CD4-positive, alpha-beta T cell treated with Interferon alpha-2 for 1 hour (primary cell): ENCODE data around the gene PIP.
"Not testable (repeated sequence)": the region's sequence is repeated elsewhere in the genome, so short reads cannot be mapped to it uniquely, and the experiment has no call there.

Source experiments
- DNase-seq, 2 donors: peaks; one replicate each; pipeline ENCODE4 v3.0.0-alpha.2; 2020 to 2022

PIP gene

GRCh38 chr7:143131781-143132180, at the start of gene PIP:
Gene PIP, plus strand, starts transcription at chr7:143132077. Its CDS starts 40 bp downstream, at chr7:143132117.
- DNase-seq: no peak

- DNase-seq: peak in 1 of 2 donors; percentile 26
These were observed 46.8 kb upstream of the PIP start for GRCh38 chr7:143085109-143085508.

- not testable (repeated sequence) for DNase-seq
These were observed 46.3 kb upstream of the PIP start for GRCh38 chr7:143085610-143086009.

- DNase-seq: not testable (repeated sequence)
These were observed 43.2 kb upstream of the PIP start for GRCh38 chr7:143088549-143089231.

GRCh38 chr7:143096146-143096545, 35.7 kb upstream of the PIP start:
- no peak for DNase-seq

GRCh38 chr7:143099579-143099978, 32.3 kb upstream of the PIP start:
- DNase-seq: not testable (repeated sequence)

GRCh38 chr7:143104759-143105158, 27.1 kb upstream of the PIP start:
- no peak for DNase-seq

- not testable (repeated sequence) for DNase-seq
These were observed 23.9 kb upstream of the PIP start for GRCh38 chr7:143108019-143108418.

- no peak for DNase-seq
These were observed 14.5 kb upstream of the PIP start for GRCh38 chr7:143117395-143117794.

- no peak for DNase-seq
These were observed 11.0 kb upstream of the PIP start for GRCh38 chr7:143120691-143121405.

GRCh38 chr7:143123326-143123725, 8.6 kb upstream of the PIP start:
- not testable (repeated sequence) for DNase-seq

GRCh38 chr7:143126146-143126545, 5.7 kb upstream of the PIP start:
- DNase-seq: no peak

GRCh38 chr7:143129051-143129450, 2.8 kb upstream of the PIP start:
- DNase-seq: no peak

- DNase-seq: no peak
These were observed 2.4 kb upstream of the PIP start for GRCh38 chr7:143129477-143129876.

GRCh38 chr7:143130541-143130940, 1.3 kb upstream of the PIP start:
- no peak for DNase-seq

- DNase-seq: no peak
These were observed 15.2 kb downstream of the PIP start for GRCh38 chr7:143147070-143147469.

- no peak for DNase-seq
These were observed 16.2 kb downstream of the PIP start for GRCh38 chr7:143148050-143148449.

- DNase-seq: no peak
These were observed 16.8 kb downstream of the PIP start for GRCh38 chr7:143148651-143149050.

GRCh38 chr7:143150696-143151095, 18.8 kb downstream of the PIP start:
- not testable (repeated sequence) for DNase-seq

GRCh38 chr7:143158617-143159016, 26.7 kb downstream of the PIP start:
- DNase-seq: not testable (repeated sequence)

GRCh38 chr7:143171697-143172096, 39.8 kb downstream of the PIP start:
- DNase-seq: no peak

- DNase-seq: no peak
These were observed 40.5 kb downstream of the PIP start for GRCh38 chr7:143172354-143172753.

- DNase-seq: no peak
These were observed 44.3 kb downstream of the PIP start for GRCh38 chr7:143176128-143176527.

GRCh38 chr7:143177374-143178119, 45.7 kb downstream of the PIP start:
- DNase-seq: no peak
